GM12878 (cell line): ENCODE measurements around the gene IL1RAPL1. TPM values are rescaled to one million over a fixed set of nuclear protein-coding genes. Genes with fewer than 3 reads are reported as not detected.

Experiments used
- ATAC-seq: fragments of 200-7000 bp; cut with Tn5 transposase; 3 replicates; pipeline ENCODE4 v1.9.1; 2020; ENCODE audit warnings: mild to moderate bottlenecking, moderate library complexity
- BruUV-seq: library from RNA; stranded (reverse); fragments of 400-500 nt; replicated peaks from 2 replicates; lab custom pipeline; 2021; lab: Mats Ljungman, UMichigan
- CTCF ChIA-PET: fragments of 300-600 bp; sonication (Branson Sonifier 250); formaldehyde crosslinking; extraction: SDS; loops from one replicate; lab custom pipeline; 2021; ENCODE audit warnings: inconsistent platforms; lab: Yijun Ruan, JAX
- POLR2A ChIA-PET: fragments of 350-600 bp; formaldehyde crosslinking; extraction: SDS; loops from one replicate; lab custom pipeline; 2021; ENCODE audit warnings: inconsistent platforms; lab: Charles Lee
- RAD21 ChIA-PET: fragments of 300-600 bp; sonication (Branson Sonifier 250); formaldehyde crosslinking; loops from one replicate; lab custom pipeline; 2023; ENCODE audit warnings: antibody characterized with exemption; ENCODE audit not compliant: unreplicated experiment; lab: Charles Lee
- SMC1A ChIA-PET: fragments of 300-600 bp; sonication (Branson Sonifier 250); formaldehyde crosslinking; loops from one replicate; lab custom pipeline; 2023; ENCODE audit not compliant: unreplicated experiment, uncharacterized antibody; lab: Charles Lee
- DNase-seq: peaks from one replicate; pipeline ENCODE4 v3.0.0-alpha.2; 2011; ENCODE audit warnings: low read depth, low spot score
- FAIRE-seq: peaks from 3 replicates; lab custom pipeline; 2011; peaks lifted over from hg19 to GRCh38; lab: Jason Lieb, UNC
- H2AFZ ChIP-seq: 2 replicates; pipeline ENCODE4 v1.6.0; 2011; ENCODE audit warnings: low read depth, low read length, control low read depth; ENCODE audit not compliant: control insufficient read depth
- H3K27ac ChIP-seq: 2 replicates; pipeline ENCODE4 v1.5.1; 2011; ENCODE audit warnings: control low read depth; ENCODE audit not compliant: control insufficient read depth, insufficient read depth
- H3K27me3 ChIP-seq, 2 experiments: replicated peaks in 1 of 2; 2 replicates each; pipeline versions ENCODE4 v1.6.0 to v1.6.1; 2011; ENCODE audit warnings: low read length in 1 of 2; ENCODE audit not compliant: control insufficient read depth in 2 of 2, insufficient read depth in 2 of 2
- H3K36me3 ChIP-seq, 2 experiments: 2 replicates each; pipeline ENCODE4 v1.5.1; 2011; ENCODE audit warnings: low read length in 1 of 2; ENCODE audit not compliant: control insufficient read depth in 2 of 2, insufficient read depth in 2 of 2
- H3K4me1 ChIP-seq: 2 replicates; pipeline ENCODE4 v1.6.1; 2011; ENCODE audit warnings: mild to moderate bottlenecking, low read length, moderate library complexity, mixed read lengths; ENCODE audit not compliant: control insufficient read depth, insufficient read depth
- H3K4me2 ChIP-seq: 2 replicates; pipeline ENCODE4 v1.6.0; 2011; ENCODE audit warnings: control low read depth; ENCODE audit not compliant: control insufficient read depth, insufficient read depth
- H3K4me3 ChIP-seq: fragments of 200-600 bp; sonication (generic); 2 replicates; pipeline ENCODE4 v1.5.1; 2016
- H3K79me2 ChIP-seq: 2 replicates; pipeline ENCODE4 v1.6.0; 2011; ENCODE audit warnings: low read length; ENCODE audit not compliant: control insufficient read depth, insufficient read depth
- H3K9ac ChIP-seq: 2 replicates; pipeline ENCODE4 v1.8.0; 2011; ENCODE audit warnings: low read length, control low read depth, mixed read lengths; ENCODE audit not compliant: control insufficient read depth, insufficient read depth
- H3K9me3 ChIP-seq: replicated peaks from 3 replicates; pipeline ENCODE4 v1.5.1; 2011; ENCODE audit warnings: mild to moderate bottlenecking, low read length; ENCODE audit not compliant: control insufficient read depth, insufficient read depth
- H4K20me1 ChIP-seq: 2 replicates; pipeline ENCODE4 v1.6.0; 2011; ENCODE audit not compliant: control insufficient read depth, insufficient read depth
- CBFB ChIP-seq: IDR thresholded peaks from 2 replicates; pipeline ENCODE4 v1.6.1; 2016; ENCODE audit warnings: antibody characterized with exemption, low read depth
- EGR1 ChIP-seq, 2 experiments: IDR thresholded peaks; 1 replicate in 1 of 2; 2 replicates in 1 of 2; pipeline ENCODE4 v1.6.1; 2011 to 2012; ENCODE audit warnings: low read depth in 2 of 2, low read length in 2 of 2, borderline replicate concordance in 1 of 2, mild to moderate bottlenecking in 1 of 2, moderate library complexity in 1 of 2
- HCFC1 ChIP-seq: fragments of 150-350 bp; IDR thresholded peaks from 2 replicates; pipeline ENCODE4 v1.6.1; 2014; ENCODE audit warnings: low read length
- MYC ChIP-seq: IDR thresholded peaks from 2 replicates; pipeline ENCODE4 v1.6.1; 2011; ENCODE audit warnings: mild to moderate bottlenecking, low read length, moderate library complexity, inconsistent platforms; ENCODE audit not compliant: insufficient read depth, insufficient replicate concordance, insufficient read length, severe bottlenecking
- NR2C2 ChIP-seq: IDR thresholded peaks from 2 replicates; pipeline ENCODE4 v1.6.1; 2011; ENCODE audit warnings: borderline replicate concordance, low read depth; ENCODE audit not compliant: control insufficient read depth, insufficient read length
- RBBP5 ChIP-seq: fragments of 200-600 bp; sonication (generic); conservative IDR thresholded peaks from 2 replicates; pipeline ENCODE4 v1.6.1; 2016
- SMC3 ChIP-seq: IDR thresholded peaks from 2 replicates; pipeline ENCODE4 v1.6.1; 2011; ENCODE audit warnings: low read length, improper control_type of control experiment, borderline replicate concordance
- SUZ12 ChIP-seq: fragments of 200-600 bp; sonication (generic); IDR thresholded peaks from one replicate; pipeline ENCODE4 v1.6.1; 2018; ENCODE audit warnings: antibody characterized with exemption, mild to moderate bottlenecking; ENCODE audit not compliant: unreplicated experiment
- ZNF217 ChIP-seq: fragments of 450-650 bp; IDR thresholded peaks from 2 replicates; pipeline ENCODE4 v1.6.1; 2017; ENCODE audit warnings: antibody characterized with exemption, mild to moderate bottlenecking
- ZNF24 ChIP-seq: fragments of 450-650 bp; IDR thresholded peaks from 2 replicates; pipeline ENCODE4 v1.6.1; 2017; ENCODE audit warnings: antibody characterized with exemption, mild to moderate bottlenecking
- ZZZ3 ChIP-seq: IDR thresholded peaks from 2 replicates; pipeline ENCODE4 v1.6.1; 2011; ENCODE audit warnings: low read depth; ENCODE audit not compliant: control insufficient read depth, insufficient read length
- WGBS: methylation state at CpG from one replicate; pipeline ENCODE4 v1.1.6; 2016; ENCODE audit warnings: low lambda C conversion rate; ENCODE audit not compliant: insufficient replicate concordance, insufficient coverage; ENCODE audit errors: missing lambda C conversion rate; 5-methylcytosine and 5-hydroxymethylcytosine counted together
- in situ Hi-C: fragments of 300-500 bp; cut with MboI; formaldehyde crosslinking; loops from 9 replicates; pipeline ENCODE4 v1.14.3; 2018; ENCODE audit warnings: mixed read lengths
- intact Hi-C: fragments of 100-400 bp; cut with micrococcal nuclease; formaldehyde crosslinking; loops from one replicate; pipeline ENCODE4 v1.14.2; 2022; ENCODE audit not compliant: unreplicated experiment
- polyA plus RNA-seq, 11 experiments: library from polyadenylated mRNA; depleted of rRNA in 4 of 11; unstranded in 6 of 11; stranded (reverse) in 5 of 11; fragments of >200 nt; fragmentation: Nextera tagmentation in 4 of 11; fragmentation: Illumina TruSeq in 1 of 11; extraction: Ambion mirVana in 4 of 11; extraction: Trizol in 1 of 11; gene quantifications; 1 replicate in 1 of 11; 2 replicates in 10 of 11; pipeline versions ENCODE4 v1.2.1 to v1.2.3, GENCODE V29; 2011 to 2016; ENCODE audit warnings: inconsistent platforms in 2 of 11, missing spikeins in 2 of 11, low read depth in 1 of 11
- total RNA-seq, 4 experiments: library from RNA; depleted of rRNA in 3 of 4; stranded (reverse); fragments of >200 nt in 3 of 4; fragmentation: Illumina TruSeq in 1 of 4; extraction: Trizol in 1 of 4; gene quantifications; 2 replicates each; pipeline versions ENCODE4 v1.2.1 to v1.2.3, GENCODE V29; 2013 to 2021
- TF ChIP-seq, protein P1 (sequence below): fragments of 450-650 bp; IDR thresholded peaks from 2 replicates; pipeline ENCODE4 v1.6.1; 2016; ENCODE audit warnings: mild to moderate bottlenecking, moderate library complexity, borderline replicate concordance
- TF ChIP-seq, protein P2 (sequence below): fragments of 150-350 bp; IDR thresholded peaks from 2 replicates; pipeline ENCODE4 v1.6.1; 2014; ENCODE audit warnings: mild to moderate bottlenecking, low read depth, low read length
- TF ChIP-seq, protein P3 (sequence below): IDR thresholded peaks from 2 replicates; pipeline ENCODE4 v1.6.1; 2011; ENCODE audit warnings: mild to moderate bottlenecking, low read depth, low read length, moderate library complexity; ENCODE audit not compliant: insufficient replicate concordance

Gene IL1RAPL1
- total and polyA plus RNA-seq, 10 of the 15 experiments (the other 5 are each of a cell fraction or from before 2014, with no cell fraction given), result not detected

DNA sequence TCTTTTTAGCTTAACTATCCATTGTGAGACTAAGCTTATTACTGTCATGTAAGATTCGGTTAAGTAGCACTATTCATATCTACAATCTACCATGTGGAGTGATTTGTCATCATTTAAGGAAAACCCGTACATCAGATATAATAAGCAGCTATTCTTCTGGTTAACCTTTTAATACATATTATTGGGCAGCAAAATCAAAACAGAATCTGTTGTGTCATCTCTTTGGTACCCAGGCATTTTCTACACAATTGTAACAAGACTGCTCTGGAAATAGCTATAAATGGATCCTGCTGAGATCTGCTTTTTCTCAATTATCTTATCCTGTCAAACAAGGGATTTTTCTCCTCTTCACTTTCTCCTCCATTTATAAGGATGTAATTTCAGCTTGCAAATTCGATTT, 1106.7 kb downstream of the IL1RAPL1 start (continued):
- TF ChIP-seq, protein P1, sequence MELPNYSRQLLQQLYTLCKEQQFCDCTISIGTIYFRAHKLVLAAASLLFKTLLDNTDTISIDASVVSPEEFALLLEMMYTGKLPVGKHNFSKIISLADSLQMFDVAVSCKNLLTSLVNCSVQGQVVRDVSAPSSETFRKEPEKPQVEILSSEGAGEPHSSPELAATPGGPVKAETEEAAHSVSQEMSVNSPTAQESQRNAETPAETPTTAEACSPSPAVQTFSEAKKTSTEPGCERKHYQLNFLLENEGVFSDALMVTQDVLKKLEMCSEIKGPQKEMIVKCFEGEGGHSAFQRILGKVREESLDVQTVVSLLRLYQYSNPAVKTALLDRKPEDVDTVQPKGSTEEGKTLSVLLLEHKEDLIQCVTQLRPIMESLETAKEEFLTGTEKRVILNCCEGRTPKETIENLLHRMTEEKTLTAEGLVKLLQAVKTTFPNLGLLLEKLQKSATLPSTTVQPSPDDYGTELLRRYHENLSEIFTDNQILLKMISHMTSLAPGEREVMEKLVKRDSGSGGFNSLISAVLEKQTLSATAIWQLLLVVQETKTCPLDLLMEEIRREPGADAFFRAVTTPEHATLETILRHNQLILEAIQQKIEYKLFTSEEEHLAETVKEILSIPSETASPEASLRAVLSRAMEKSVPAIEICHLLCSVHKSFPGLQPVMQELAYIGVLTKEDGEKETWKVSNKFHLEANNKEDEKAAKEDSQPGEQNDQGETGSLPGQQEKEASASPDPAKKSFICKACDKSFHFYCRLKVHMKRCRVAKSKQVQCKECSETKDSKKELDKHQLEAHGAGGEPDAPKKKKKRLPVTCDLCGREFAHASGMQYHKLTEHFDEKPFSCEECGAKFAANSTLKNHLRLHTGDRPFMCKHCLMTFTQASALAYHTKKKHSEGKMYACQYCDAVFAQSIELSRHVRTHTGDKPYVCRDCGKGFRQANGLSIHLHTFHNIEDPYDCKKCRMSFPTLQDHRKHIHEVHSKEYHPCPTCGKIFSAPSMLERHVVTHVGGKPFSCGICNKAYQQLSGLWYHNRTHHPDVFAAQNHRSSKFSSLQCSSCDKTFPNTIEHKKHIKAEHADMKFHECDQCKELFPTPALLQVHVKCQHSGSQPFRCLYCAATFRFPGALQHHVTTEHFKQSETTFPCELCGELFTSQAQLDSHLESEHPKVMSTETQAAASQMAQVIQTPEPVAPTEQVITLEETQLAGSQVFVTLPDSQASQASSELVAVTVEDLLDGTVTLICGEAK, result no peak

DNA sequence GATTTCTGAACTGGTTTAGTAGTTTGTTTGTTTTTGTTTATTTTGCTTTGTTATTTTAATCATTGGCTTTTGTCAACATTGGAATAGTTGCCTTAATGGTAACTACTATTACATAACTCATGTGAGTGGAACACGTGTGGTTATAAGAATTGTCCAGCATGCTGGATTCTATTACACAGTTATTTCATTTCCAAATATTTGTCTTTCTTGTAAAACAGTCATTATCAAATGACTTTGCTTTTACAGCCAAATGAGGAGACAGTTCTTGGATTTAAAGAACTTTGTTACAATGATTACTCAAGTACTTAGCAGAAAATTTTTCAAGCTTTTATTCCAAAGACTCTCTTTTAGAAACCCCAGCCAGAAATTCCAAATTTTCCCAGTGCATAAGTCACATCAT, 1112.0 kb downstream of the IL1RAPL1 start:
- H3K27me3 ChIP-seq, result no peaks in the 10 kb centered on the region
- 48% methylated on average over 1 of the region's 1 CpG for WGBS
- H3K4me2 ChIP-seq, result no peak overlapping the region
- no peaks in the 10 kb centered on the region for H3K79me2 ChIP-seq
- ChIA-PET CTCF (no interaction called here), RAD21 (no interaction called here), POLR2A (no interaction called here), SMC1A (no interaction called here)
- no peaks in the 10 kb centered on the region; the same call in 2 of the 3 replicates for H3K9me3 ChIP-seq
- no peaks in the 10 kb centered on the region for H3K4me1 ChIP-seq
- BruUV-seq, result no TSS peak
- no peaks in the 10 kb centered on the region for H4K20me1 ChIP-seq
- in situ Hi-C loops, result no loop called here
- ATAC-seq (no peak), FAIRE-seq (no peak), DNase-seq (no peak)
- no peaks in the 10 kb centered on the region for H3K36me3 ChIP-seq
- H2AFZ ChIP-seq, result no peak overlapping the region
- intact Hi-C loops, result no loop called here
- no peak overlapping the region for H3K27ac ChIP-seq
- no peak overlapping the region for H3K4me3 ChIP-seq
- H3K9ac ChIP-seq, result no peak overlapping the region
- TF ChIP-seq EGR1 (IDR thresholded peaks at IDR 0.05; ENCODE audit: borderline replicate concordance in 1 of 2, low read depth in 2 of 2, low read length in 2 of 2), result no peak
- TF ChIP-seq ZZZ3, result no peak
- TF ChIP-seq RBBP5, result no peak
- TF ChIP-seq, protein P2, sequence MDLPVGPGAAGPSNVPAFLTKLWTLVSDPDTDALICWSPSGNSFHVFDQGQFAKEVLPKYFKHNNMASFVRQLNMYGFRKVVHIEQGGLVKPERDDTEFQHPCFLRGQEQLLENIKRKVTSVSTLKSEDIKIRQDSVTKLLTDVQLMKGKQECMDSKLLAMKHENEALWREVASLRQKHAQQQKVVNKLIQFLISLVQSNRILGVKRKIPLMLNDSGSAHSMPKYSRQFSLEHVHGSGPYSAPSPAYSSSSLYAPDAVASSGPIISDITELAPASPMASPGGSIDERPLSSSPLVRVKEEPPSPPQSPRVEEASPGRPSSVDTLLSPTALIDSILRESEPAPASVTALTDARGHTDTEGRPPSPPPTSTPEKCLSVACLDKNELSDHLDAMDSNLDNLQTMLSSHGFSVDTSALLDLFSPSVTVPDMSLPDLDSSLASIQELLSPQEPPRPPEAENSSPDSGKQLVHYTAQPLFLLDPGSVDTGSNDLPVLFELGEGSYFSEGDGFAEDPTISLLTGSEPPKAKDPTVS, result no peak
- TF ChIP-seq NR2C2, result no peak
- TF ChIP-seq ZNF24, result no peak
- TF ChIP-seq SMC3, result no peak
- TF ChIP-seq CBFB, result no peak
- TF ChIP-seq ZNF217, result no peak
- TF ChIP-seq MYC, result no peak
- TF ChIP-seq, protein P3, sequence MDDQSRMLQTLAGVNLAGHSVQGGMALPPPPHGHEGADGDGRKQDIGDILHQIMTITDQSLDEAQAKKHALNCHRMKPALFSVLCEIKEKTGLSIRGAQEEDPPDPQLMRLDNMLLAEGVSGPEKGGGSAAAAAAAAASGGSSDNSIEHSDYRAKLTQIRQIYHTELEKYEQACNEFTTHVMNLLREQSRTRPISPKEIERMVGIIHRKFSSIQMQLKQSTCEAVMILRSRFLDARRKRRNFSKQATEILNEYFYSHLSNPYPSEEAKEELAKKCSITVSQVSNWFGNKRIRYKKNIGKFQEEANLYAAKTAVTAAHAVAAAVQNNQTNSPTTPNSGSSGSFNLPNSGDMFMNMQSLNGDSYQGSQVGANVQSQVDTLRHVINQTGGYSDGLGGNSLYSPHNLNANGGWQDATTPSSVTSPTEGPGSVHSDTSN, result no peak
- TF ChIP-seq SUZ12, result no peak
- TF ChIP-seq HCFC1, result no peak
